Mesendoderm (in vitro differentiated cells): ENCODE measurements around the gene TXNDC16.

Source experiments
- DNase-seq: peaks from one replicate; pipeline ENCODE4 v3.0.0; 2013
- H2AK5ac ChIP-seq: 2 replicates; pipeline ENCODE4 v1.6.1; 2013; ENCODE audit warnings: low read length, inconsistent platforms
- H2BK120ac ChIP-seq: 2 replicates; pipeline ENCODE4 v1.6.1; 2013; ENCODE audit warnings: low read depth, mild to moderate bottlenecking, low read length, moderate library complexity, mixed read lengths
- H2BK15ac ChIP-seq: replicated peaks from 2 replicates; pipeline ENCODE4 v1.6.1; 2013; ENCODE audit warnings: low read depth, mild to moderate bottlenecking, moderate library complexity
- H2BK5ac ChIP-seq: 2 replicates; pipeline ENCODE4 v1.6.1; 2013; ENCODE audit warnings: low read length, inconsistent platforms
- H3K18ac ChIP-seq: 2 replicates; pipeline ENCODE4 v1.6.1; 2013; ENCODE audit warnings: mild to moderate bottlenecking, low read length, mixed read lengths
- H3K23ac ChIP-seq: one replicate; pipeline ENCODE4 v1.6.1; 2013; ENCODE audit warnings: low read length
- H3K27ac ChIP-seq: 2 replicates; pipeline ENCODE4 v1.5.1; 2013; ENCODE audit warnings: low read depth, mild to moderate bottlenecking, inconsistent platforms, low read length, moderate library complexity
- H3K27me3 ChIP-seq: 2 replicates; pipeline ENCODE4 v1.6.1; 2013; ENCODE audit warnings: low read length, control low read depth, mild to moderate bottlenecking, inconsistent platforms; ENCODE audit not compliant: insufficient read depth, poor library complexity
- H3K36me3 ChIP-seq: 2 replicates; pipeline ENCODE4 v1.6.1; 2013; ENCODE audit warnings: low read length, inconsistent platforms; ENCODE audit not compliant: control insufficient read depth, insufficient read depth
- H3K4ac ChIP-seq: one replicate; pipeline ENCODE4 v1.6.1; 2013; ENCODE audit warnings: low read depth, mild to moderate bottlenecking, low read length, moderate library complexity
- H3K4me1 ChIP-seq: 2 replicates; pipeline ENCODE4 v1.6.1; 2013; ENCODE audit warnings: low read depth, low read length, inconsistent platforms; ENCODE audit not compliant: control insufficient read depth
- H3K4me2 ChIP-seq: 2 replicates; pipeline ENCODE4 v1.6.1; 2013; ENCODE audit warnings: low read length
- H3K4me3 ChIP-seq: 2 replicates; pipeline ENCODE4 v1.5.1; 2013; ENCODE audit warnings: mild to moderate bottlenecking, low read length
- H3K56ac ChIP-seq: one replicate; pipeline ENCODE4 v1.6.1; 2013; ENCODE audit warnings: low read length
- H3K79me1 ChIP-seq: 2 replicates; pipeline ENCODE4 v1.6.1; 2013; ENCODE audit warnings: low read length, inconsistent platforms
- H3K79me2 ChIP-seq: 2 replicates; pipeline ENCODE4 v1.6.1; 2013; ENCODE audit warnings: mild to moderate bottlenecking, low read length; ENCODE audit not compliant: control insufficient read depth, insufficient read depth
- H3K9ac ChIP-seq: 2 replicates; pipeline ENCODE4 v1.6.1; 2013; ENCODE audit warnings: low read length, inconsistent platforms
- H4K5ac ChIP-seq: one replicate; pipeline ENCODE4 v1.6.1; 2013; ENCODE audit warnings: low read length
- H4K8ac ChIP-seq: one replicate; pipeline ENCODE4 v1.6.1; 2013; ENCODE audit warnings: low read depth, mild to moderate bottlenecking, control low read depth, low read length, moderate library complexity
- WGBS: extraction: QIAGEN DNeasy Blood & Tissue Kit; methylation state at CpG from one replicate; pipeline ENCODE4 v1.1.7; 2013; ENCODE audit warnings: low lambda C conversion rate, missing lambda C conversion rate; ENCODE audit not compliant: insufficient coverage; ENCODE audit errors: extremely low coverage; 5-methylcytosine and 5-hydroxymethylcytosine counted together

The TXNDC16 gene

DNA sequence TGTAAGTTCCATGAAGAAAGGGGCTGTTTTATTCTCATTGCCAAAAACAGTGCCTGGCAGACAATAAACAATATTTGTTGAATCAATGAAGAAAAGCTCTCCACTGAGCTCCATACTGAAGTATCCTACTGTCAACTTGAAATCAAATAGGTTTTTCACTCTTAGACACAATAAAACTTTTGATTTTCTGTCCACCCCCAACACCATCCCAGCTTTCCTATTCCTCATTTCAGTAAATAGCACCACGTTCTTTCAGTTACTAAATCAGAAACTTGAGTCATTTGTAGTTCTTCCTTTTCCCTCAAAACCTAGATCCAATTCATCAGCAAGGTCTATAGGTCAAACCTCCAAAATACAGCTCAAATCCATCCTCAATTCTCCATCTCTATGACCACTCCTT lies 124.8 kb downstream of the TXNDC16 start:
- H3K18ac ChIP-seq: no peak overlapping the region
- no CpG with 5 or more reads among the region's 1 CpG for WGBS

DNA sequence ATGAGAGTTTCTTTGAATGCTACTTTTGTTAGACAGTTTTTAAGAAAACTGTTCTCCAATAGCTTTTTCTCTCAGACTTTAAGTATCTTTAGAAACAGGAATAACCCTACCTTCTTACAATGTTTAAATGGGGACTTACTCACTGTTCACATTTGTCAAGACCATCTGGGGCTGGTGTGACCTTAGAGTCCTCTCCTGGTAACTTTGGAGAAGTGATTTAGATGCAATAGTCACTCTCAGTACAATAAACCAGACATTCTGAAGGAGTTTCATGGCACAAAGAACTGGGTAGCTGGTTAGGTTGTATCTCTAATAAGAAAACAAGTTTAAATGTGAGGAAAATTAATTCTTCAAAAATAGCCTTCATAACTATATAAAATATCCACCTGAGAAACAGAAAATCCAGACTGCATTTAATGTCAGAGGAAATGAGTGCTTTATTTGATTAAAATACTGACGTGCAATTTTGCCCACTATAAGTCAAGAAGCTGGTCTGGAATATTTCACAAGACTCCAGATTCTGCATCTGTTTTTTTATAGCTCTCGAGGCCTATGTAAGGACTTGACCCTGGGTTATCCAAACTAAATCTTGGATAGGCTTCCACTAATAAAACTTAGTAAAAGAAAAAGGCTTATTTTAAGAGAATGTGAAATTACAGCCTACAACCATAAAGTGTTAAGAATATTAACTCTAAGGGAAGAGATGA lies 129.5 kb downstream of the TXNDC16 start:
- no peaks in the 10 kb centered on the region for H3K4me1 ChIP-seq
- no peak overlapping the region for H2AK5ac ChIP-seq
- H3K18ac ChIP-seq: no peak overlapping the region
- no peak overlapping the region for H3K23ac ChIP-seq
- H3K4me3 ChIP-seq: no peak overlapping the region
- H3K27me3 ChIP-seq: no peaks in the 10 kb centered on the region
- H2BK120ac ChIP-seq: no peak overlapping the region
- no peak overlapping the region for H3K9ac ChIP-seq
- H3K4me2 ChIP-seq: no peak overlapping the region
- H3K56ac ChIP-seq: no peak overlapping the region
- no peak overlapping the region for H3K4ac ChIP-seq
- H3K79me1 ChIP-seq: no peaks in the 10 kb centered on the region
- H3K36me3 ChIP-seq: no peaks in the 10 kb centered on the region
- no peaks in the 10 kb centered on the region for H3K79me2 ChIP-seq
- H4K5ac ChIP-seq: no peak overlapping the region
- no peak for DNase-seq
- no peak overlapping the region for H4K8ac ChIP-seq
- no peak overlapping the region for H2BK5ac ChIP-seq
- H3K27ac ChIP-seq: no peak overlapping the region
- no CpG with 5 or more reads among the region's 2 CpGs for WGBS
- H2BK15ac ChIP-seq: no peak overlapping the region

More for the DNA sequence above, 124.8 kb downstream of the TXNDC16 start:
- DNase-seq: no peak
- no peaks in the 10 kb centered on the region for H3K79me1 ChIP-seq
- H2BK15ac ChIP-seq: no peak overlapping the region
- no peaks in the 10 kb centered on the region for H3K36me3 ChIP-seq
- no peaks in the 10 kb centered on the region for H3K4me1 ChIP-seq
- no peak overlapping the region for H3K4ac ChIP-seq
- H3K27me3 ChIP-seq: no peaks in the 10 kb centered on the region
- no peak overlapping the region for H2AK5ac ChIP-seq
- H4K5ac ChIP-seq: no peak overlapping the region
- no peaks in the 10 kb centered on the region for H3K79me2 ChIP-seq
- H3K27ac ChIP-seq: no peak overlapping the region
- H3K4me2 ChIP-seq: no peak overlapping the region
- no peak overlapping the region for H3K4me3 ChIP-seq
- H4K8ac ChIP-seq: no peak overlapping the region
- no peak overlapping the region for H3K23ac ChIP-seq
- H3K56ac ChIP-seq: no peak overlapping the region
- H2BK120ac ChIP-seq: no peak overlapping the region
- H3K9ac ChIP-seq: no peak overlapping the region
- H2BK5ac ChIP-seq: no peak overlapping the region

DNA sequence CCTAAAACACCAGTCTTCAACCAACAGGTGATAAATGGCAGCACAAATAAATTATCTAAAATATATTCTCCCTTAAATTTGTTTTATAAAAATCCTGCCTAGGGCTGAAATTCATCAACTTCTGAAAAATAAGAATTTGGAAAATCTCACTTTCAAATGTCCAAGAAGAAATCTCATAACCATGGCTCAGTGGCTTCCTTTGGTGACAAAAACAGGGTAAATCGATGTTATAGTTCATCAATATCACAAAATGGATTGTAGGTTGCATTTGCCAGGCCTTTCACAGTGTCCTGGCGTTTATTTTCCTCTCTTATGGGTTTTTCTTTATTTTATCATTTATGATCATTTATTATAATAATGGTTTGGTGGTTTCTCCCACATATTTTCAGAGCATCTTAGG lies 135.2 kb downstream of the TXNDC16 start:
- Histone ChIP-seq H3K27me3 (no peaks in the 10 kb centered on the region), H3K4me2 (no peak overlapping the region), H3K4ac (no peak overlapping the region), H3K4me3 (no peak overlapping the region), H3K18ac (no peak overlapping the region), H3K36me3 (no peaks in the 10 kb centered on the region), H4K8ac (no peak overlapping the region), H2BK5ac (no peak overlapping the region), H3K27ac (no peak overlapping the region), H2BK120ac (no peak overlapping the region), H3K4me1 (no peaks in the 10 kb centered on the region), H3K56ac (no peak overlapping the region), H3K79me1 (no peaks in the 10 kb centered on the region), H3K23ac (no peak overlapping the region), H2AK5ac (no peak overlapping the region), H2BK15ac (no peak overlapping the region), H3K9ac (no peak overlapping the region), H4K5ac (no peak overlapping the region), H3K79me2 (no peaks in the 10 kb centered on the region)
- no CpG with 5 or more reads among the region's 2 CpGs for WGBS
- DNase-seq: no peak

DNA sequence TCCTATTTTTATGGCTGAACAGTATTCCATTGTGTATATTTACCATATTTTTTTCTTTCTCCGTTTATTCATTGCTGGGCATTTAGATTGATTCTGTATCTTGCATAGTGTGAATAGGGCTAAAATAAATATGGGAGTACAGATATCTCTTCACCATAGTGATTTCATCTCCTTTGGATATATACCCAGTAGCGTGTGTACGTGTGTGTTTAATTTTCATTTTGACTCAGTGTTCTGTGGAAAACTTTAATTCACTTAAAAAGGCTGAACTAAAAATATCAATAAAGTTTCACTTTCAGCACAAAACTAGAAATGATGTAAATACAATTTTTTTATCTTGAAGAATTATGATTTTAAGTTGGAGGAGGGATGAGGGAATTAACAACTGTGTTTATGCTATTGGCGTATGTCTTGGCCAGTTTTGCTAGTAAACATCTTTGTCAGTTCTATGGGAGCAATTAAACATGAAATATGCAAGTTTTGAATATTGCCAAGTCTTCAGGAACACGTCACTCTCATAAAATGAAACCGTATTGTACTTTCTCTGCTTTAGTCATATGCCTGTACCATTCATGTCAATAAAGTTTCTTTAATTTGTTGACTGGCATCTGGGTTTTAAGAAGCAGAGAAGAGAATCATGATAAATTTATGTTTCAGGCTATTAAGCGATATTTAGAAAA lies 138.4 kb downstream of the TXNDC16 start:
- Histone ChIP-seq H3K18ac (no peak overlapping the region), H2AK5ac (no peak overlapping the region), H3K23ac (no peak overlapping the region), H4K5ac (no peak overlapping the region), H2BK15ac (no peak overlapping the region), H3K27ac (no peak overlapping the region), H3K4ac (no peak overlapping the region), H3K27me3 (no peaks in the 10 kb centered on the region), H3K4me2 (no peak overlapping the region), H2BK5ac (no peak overlapping the region), H3K4me3 (no peak overlapping the region), H4K8ac (no peak overlapping the region), H3K4me1 (no peaks in the 10 kb centered on the region), H3K36me3 (no peaks in the 10 kb centered on the region), H2BK120ac (no peak overlapping the region), H3K79me1 (no peaks in the 10 kb centered on the region), H3K79me2 (no peaks in the 10 kb centered on the region), H3K56ac (no peak overlapping the region), H3K9ac (no peak overlapping the region)
- no peak for DNase-seq
- no CpG with 5 or more reads among the region's 7 CpGs for WGBS

DNA sequence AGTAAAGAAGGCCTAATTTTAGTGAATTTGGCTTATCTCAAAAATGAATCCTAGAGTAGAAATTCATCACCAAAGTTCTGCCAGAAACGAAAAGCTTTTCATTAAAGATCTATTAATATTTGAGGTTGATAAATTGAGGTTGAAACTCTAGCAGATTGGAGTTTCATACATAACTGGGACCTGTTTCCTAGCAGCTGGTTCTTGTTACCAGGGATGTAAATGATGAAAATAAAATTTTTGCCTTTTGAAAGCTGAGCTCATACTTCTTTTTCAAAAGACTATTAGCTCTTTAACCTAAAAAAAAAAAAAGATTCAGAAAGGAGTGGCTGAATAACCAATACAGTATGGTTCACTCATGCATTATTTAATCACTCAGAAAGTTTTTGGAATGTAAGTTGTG lies 139.9 kb downstream of the TXNDC16 start:
- no CpG with 5 or more reads among the region's 1 CpG for WGBS
- no peak overlapping the region for H2BK120ac ChIP-seq
- no peaks in the 10 kb centered on the region for H3K79me2 ChIP-seq

More for the DNA sequence above, 139.9 kb downstream of the TXNDC16 start:
- Histone ChIP-seq H3K56ac (no peak overlapping the region), H3K36me3 (no peaks in the 10 kb centered on the region), H3K27ac (no peak overlapping the region), H3K4me1 (no peaks in the 10 kb centered on the region), H4K8ac (no peak overlapping the region), H3K27me3 (no peaks in the 10 kb centered on the region), H3K79me1 (no peaks in the 10 kb centered on the region), H3K4ac (no peak overlapping the region), H4K5ac (no peak overlapping the region), H3K4me3 (no peak overlapping the region), H2BK5ac (no peak overlapping the region), H3K18ac (no peak overlapping the region), H3K4me2 (no peak overlapping the region), H2BK15ac (no peak overlapping the region), H3K9ac (no peak overlapping the region), H3K23ac (no peak overlapping the region), H2AK5ac (no peak overlapping the region)
- no peak for DNase-seq
